ENCODE results near the gene SERPINA12. TPM values are rescaled to one million over a fixed set of nuclear protein-coding genes. Genes with fewer than 3 reads are reported as not detected.
A peak's percentile ranks its signal among the peaks of the same experiment; 100 is the strongest.

Gene SERPINA12
- total and polyA plus RNA-seq, 2 of the 13 experiments (the other 11 are each of a cell fraction or from before 2014, with no cell fraction given): 0.08 TPM; not detected in 1

DNA sequence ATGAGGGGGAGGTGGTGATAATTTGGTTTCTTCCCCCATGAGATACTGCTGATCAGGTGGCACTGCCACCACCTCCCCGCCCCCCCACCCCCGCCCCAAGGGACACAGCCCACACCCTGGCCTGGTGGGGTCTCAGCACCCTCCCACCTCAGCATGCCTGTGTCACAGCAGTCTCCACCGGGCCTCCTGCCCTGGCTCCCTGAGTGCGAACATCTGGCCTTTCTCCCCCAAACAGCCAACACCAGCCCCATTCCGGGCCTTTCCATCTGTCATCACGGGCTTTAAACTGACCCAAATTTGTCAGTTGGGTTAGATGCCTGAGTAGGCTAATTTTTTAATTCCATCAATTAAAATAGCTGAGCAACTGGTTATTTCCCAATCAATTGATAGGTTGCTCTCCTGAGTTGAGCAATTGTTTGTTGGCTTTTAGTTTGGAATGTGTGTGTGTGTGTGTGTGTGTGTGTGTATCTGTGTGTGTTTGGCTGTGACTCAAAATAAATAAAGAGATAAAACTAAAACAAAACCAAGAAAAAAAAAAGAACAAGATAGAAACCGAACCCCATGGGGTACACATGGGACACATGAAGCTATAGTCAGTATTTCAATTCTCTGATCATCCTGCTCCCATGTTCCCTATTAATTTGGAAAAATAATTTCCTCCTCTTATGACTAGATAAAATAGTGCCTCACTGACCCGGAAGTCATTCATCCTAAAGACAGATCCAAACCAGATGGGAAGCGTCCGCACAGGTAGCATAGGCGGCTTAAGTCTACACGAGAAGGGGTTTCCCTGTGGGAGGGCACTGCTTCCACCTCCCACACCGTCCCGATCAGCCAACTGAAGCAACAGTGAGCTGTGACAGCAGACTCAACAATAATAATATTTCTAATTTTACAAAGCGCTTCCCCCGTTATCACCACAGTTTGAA lies 7.4 kb downstream of the SERPINA12 start (continued):
- TF ChIP-seq POLR2AphosphoS5 (IDR thresholded peaks at IDR 0.05; ENCODE audit: low read depth, low read length) (no peak; the same call in 1 of the 2 replicates), NONO (IDR thresholded peaks at IDR 0.05) (no peak), NONO (CRISPR knock-in tag; conservative IDR thresholded peaks at IDR 0.05) (peak; percentile 37; the same call in 1 of the 2 replicates), HNRNPL (IDR thresholded peaks at IDR 0.05; ENCODE audit: low read depth, low read length) (no peak), SOX6 (IDR thresholded peaks at IDR 0.05) (no peak), SOX6 (CRISPR knock-in tag; IDR thresholded peaks at IDR 0.05) (peak; percentile 79), RBM39 (IDR thresholded peaks at IDR 0.05; ENCODE audit: low read depth, low read length, poor library complexity, severe bottlenecking) (no peak), ZNF224 (CRISPR knock-in tag; IDR thresholded peaks at IDR 0.05) (no peak), ZNF530 (CRISPR knock-in tag; IDR thresholded peaks at IDR 0.05; ENCODE audit: low read depth) (no peak), ZNF138 (CRISPR knock-in tag; IDR thresholded peaks at IDR 0.05; ENCODE audit: low read depth) (no peak), GABPB1 (CRISPR knock-in tag; IDR thresholded peaks at IDR 0.05) (peak; percentile 42; the same call in 1 of the 2 replicates), IRF2 (CRISPR knock-in tag; IDR thresholded peaks at IDR 0.05) (no peak), POLR2AphosphoS2 (IDR thresholded peaks at IDR 0.05; ENCODE audit: low read depth, low read length) (no peak), NR2C2 (CRISPR knock-in tag; IDR thresholded peaks at IDR 0.05; ENCODE audit: borderline replicate concordance) (peak; percentile 78), NCOA2 (CRISPR knock-in tag; IDR thresholded peaks at IDR 0.05) (peak; percentile 49), SIX4 (CRISPR knock-in tag; IDR thresholded peaks at IDR 0.05) (no peak), ZNF572 (CRISPR knock-in tag; IDR thresholded peaks at IDR 0.05) (no peak), ZNF569 (CRISPR knock-in tag; IDR thresholded peaks at IDR 0.05; ENCODE audit: borderline replicate concordance) (no peak), ZKSCAN5 (CRISPR knock-in tag; IDR thresholded peaks at IDR 0.05) (no peak), ZNF772 (CRISPR knock-in tag; IDR thresholded peaks at IDR 0.05) (no peak), ZNF136 (CRISPR knock-in tag; IDR thresholded peaks at IDR 0.05; ENCODE audit: low read depth) (no peak)
- TF ChIP-seq, protein P1, sequence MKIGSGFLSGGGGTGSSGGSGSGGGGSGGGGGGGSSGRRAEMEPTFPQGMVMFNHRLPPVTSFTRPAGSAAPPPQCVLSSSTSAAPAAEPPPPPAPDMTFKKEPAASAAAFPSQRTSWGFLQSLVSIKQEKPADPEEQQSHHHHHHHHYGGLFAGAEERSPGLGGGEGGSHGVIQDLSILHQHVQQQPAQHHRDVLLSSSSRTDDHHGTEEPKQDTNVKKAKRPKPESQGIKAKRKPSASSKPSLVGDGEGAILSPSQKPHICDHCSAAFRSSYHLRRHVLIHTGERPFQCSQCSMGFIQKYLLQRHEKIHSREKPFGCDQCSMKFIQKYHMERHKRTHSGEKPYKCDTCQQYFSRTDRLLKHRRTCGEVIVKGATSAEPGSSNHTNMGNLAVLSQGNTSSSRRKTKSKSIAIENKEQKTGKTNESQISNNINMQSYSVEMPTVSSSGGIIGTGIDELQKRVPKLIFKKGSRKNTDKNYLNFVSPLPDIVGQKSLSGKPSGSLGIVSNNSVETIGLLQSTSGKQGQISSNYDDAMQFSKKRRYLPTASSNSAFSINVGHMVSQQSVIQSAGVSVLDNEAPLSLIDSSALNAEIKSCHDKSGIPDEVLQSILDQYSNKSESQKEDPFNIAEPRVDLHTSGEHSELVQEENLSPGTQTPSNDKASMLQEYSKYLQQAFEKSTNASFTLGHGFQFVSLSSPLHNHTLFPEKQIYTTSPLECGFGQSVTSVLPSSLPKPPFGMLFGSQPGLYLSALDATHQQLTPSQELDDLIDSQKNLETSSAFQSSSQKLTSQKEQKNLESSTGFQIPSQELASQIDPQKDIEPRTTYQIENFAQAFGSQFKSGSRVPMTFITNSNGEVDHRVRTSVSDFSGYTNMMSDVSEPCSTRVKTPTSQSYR (CRISPR knock-in tag; IDR thresholded peaks at IDR 0.05; ENCODE audit: borderline replicate concordance): no peak
- TF ChIP-seq, protein P2, sequence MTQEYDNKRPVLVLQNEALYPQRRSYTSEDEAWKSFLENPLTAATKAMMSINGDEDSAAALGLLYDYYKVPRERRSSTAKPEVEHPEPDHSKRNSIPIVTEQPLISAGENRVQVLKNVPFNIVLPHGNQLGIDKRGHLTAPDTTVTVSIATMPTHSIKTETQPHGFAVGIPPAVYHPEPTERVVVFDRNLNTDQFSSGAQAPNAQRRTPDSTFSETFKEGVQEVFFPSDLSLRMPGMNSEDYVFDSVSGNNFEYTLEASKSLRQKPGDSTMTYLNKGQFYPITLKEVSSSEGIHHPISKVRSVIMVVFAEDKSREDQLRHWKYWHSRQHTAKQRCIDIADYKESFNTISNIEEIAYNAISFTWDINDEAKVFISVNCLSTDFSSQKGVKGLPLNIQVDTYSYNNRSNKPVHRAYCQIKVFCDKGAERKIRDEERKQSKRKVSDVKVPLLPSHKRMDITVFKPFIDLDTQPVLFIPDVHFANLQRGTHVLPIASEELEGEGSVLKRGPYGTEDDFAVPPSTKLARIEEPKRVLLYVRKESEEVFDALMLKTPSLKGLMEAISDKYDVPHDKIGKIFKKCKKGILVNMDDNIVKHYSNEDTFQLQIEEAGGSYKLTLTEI (CRISPR knock-in tag; conservative IDR thresholded peaks at IDR 0.05): no peak
- TF ChIP-seq, protein P3, sequence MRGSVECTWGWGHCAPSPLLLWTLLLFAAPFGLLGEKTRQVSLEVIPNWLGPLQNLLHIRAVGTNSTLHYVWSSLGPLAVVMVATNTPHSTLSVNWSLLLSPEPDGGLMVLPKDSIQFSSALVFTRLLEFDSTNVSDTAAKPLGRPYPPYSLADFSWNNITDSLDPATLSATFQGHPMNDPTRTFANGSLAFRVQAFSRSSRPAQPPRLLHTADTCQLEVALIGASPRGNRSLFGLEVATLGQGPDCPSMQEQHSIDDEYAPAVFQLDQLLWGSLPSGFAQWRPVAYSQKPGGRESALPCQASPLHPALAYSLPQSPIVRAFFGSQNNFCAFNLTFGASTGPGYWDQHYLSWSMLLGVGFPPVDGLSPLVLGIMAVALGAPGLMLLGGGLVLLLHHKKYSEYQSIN (CRISPR knock-in tag; IDR thresholded peaks at IDR 0.05; ENCODE audit: borderline replicate concordance): no peak
- TF ChIP-seq, protein P4, sequence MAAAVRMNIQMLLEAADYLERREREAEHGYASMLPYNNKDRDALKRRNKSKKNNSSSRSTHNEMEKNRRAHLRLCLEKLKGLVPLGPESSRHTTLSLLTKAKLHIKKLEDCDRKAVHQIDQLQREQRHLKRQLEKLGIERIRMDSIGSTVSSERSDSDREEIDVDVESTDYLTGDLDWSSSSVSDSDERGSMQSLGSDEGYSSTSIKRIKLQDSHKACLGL (CRISPR knock-in tag; IDR thresholded peaks at IDR 0.05): no peak

Data from HepG2 (cell line).